GM18517 (cell line): ENCODE data around the gene FST.

Experiments
- ATAC-seq: cut with Tn5 transposase; IDR thresholded peaks from one replicate; pipeline ENCODE4 v1.9.1; 2021; ENCODE audit warnings: mild to moderate bottlenecking, moderate library complexity; ENCODE audit not compliant: unreplicated experiment

The FST gene

DNA sequence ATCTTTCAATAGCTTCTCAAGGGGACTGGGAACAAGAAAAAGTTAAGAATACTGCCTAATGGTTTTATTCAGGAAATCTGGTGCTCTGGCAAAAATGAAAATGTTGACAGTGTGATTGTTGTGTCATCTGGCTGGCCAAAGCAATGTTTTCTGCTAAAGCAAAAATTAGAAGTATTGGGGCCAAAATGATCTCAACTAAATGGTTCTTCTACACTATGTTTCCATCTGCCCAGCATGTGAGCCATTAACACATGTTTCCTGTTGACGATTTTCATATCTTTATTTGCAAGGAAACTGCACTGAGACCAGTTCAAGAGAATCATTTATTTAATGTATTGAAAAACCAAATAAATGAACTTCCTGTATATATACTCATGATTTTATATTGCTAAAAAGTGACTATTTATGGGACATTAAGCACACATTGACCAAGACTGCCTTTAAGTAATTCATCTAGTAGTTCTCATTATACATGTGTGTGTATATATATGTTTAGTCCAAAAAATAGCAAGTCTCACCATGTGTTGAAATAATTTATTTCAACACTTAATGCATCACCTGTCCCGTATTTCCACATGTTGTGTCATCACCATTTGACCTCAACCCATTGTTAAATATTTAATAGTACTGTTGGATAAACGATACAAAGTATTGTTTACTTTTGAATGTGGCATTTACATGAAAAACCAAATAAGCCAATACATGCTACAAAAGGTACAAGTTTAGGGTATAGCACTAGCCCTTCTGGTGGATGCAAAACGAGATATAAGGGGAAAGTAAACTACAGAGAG, 7.5 kb upstream of the FST start:
- no peak for ATAC-seq

DNA sequence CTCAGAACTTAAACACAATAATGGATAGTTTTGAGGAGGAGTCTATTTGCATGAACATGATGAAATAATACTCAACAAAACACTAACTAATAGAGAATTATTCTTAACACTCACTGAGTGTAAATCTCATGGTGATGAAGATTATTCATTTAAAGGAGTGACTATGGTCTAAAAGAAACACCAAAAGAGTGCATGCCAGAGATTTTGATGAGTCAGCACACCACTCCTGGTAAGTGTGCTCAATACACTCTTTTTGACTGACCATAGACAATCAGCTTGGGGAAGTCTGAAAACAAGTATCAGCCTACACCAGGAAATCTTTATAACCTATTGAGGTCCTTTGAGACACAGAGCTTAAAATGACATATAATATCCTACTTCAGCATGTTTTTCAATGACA, 6.8 kb upstream of the FST start:
- ATAC-seq, result no peak

DNA sequence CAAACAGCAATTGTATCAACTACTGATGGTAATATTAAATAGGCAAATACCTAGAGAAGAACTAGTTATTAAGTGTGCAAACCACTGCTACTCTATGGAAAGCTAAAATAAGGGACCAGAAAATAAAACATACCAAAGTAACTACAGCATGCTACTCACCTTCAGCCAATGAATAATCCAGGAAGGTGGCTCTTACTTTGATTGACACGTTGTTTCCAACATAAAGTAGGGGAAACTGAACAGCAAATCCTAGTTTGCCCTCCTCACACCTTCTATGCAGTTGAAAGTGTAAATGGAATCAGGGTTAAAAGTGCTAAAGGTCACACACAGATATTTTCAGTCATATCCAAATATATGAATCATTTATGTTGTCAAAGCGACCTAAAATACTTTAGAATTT, 5.1 kb upstream of the FST start:
- no peak for ATAC-seq

DNA sequence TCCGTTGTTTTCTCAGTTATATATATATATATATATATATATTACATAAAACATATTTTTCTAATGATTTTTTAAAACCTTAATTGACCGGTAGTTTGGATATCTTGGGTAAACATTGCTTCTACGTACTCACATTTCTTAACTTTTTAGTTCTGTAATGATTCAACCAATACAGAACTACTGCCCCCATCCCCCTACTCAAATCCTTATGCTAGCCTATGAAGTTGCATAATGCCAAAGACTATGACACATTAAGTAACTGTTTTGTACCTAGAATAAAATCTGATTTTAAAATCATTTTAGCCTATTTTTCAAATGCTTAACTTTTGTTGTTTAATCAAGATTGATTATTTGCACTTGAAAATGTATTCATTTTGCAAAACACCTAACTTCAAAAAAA, 4.4 kb upstream of the FST start:
- no peak for ATAC-seq

DNA sequence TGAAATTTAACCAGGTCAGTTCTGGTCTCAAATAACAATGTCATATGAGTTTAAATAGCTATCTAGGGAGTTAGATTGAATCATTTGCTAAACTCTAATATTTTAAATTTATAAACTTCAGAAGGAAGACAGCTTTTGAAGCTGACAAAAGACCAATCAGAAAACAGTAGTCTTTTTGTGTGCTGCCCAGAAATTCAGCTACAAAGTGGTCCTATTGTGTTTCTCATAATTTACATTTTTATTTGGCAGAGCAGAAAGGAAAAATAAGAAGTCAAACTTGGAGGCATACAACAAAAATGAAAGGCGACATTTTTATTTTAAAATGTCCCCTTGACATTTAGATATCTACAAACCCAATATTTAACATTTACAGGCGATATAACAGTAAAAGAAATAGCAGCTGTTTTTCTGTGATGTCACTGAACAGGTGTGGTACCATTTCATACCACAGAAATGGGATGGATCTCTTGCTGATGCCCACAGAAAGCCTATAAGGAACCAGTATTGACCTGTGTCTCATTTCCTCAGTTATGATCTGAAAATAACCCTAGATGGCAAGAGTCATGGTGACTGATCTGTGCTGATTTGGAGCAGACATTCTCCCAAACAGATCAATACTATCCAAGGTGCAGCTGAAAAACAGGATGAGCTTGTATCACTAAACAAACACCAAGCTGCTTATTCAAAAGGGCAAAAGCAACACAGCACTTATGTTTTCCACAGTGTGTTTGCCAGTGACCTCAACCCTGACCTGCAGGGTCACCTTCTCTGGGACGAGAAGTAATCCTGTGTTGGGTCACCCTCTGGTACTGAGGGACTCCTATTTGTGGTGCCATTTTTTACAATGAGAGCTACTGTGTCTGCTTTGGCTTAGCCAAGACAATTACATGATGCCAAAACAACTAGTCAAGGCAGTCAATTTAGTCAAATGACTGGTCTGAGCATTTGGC, 3.6 kb upstream of the FST start:
- no peak for ATAC-seq

GRCh38 chr5:53478411-53479044, 1.9 kb upstream of the FST start:
- ATAC-seq, result no peak

GRCh38 chr5:53479045-53479589, 1.3 kb upstream of the FST start:
- no peak for ATAC-seq

DNA sequence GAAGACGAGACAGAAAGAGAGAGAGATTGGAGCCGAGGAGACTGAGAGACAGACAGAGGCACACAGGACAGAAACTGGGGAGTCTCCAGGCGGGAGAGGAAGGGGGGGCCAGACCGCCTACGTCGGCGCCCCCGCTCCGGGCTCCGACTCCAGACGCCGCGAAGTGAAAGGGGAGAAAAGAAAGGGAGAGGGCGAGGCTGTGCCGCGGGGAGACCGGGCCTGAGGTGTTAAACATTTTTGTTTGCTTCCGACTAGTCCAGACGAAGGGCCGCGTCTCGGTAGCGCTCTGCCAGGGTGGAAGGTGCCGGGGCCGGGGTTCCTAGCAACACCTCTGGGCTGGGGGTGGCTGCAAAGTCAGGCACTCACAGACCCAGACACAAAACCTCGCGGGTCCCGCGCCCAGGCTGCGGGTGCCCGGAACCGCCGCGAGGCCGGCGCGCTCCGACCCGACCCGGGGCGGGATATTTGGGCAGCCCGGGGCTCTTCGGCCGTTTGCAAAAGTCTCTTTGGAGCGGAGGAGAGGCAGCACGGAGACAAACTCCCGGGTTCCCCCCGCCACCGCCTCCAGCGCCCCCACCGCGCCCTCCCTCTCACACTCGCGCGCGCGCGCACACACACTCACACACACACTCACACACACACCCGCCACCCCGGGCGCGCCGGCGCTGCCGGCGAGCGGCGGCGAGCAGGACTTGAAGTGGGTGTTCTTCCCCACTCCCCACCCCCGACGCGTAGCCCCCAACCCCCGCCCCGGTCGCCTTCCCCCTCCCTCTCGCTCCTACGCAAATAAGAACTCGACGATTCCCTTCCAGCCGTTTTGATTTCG, 626 bp upstream of the FST start:
- ATAC-seq, result no peak

GRCh38 chr5:53481159-53481886, 894 bp downstream of the FST start:
- no peak for ATAC-seq

DNA sequence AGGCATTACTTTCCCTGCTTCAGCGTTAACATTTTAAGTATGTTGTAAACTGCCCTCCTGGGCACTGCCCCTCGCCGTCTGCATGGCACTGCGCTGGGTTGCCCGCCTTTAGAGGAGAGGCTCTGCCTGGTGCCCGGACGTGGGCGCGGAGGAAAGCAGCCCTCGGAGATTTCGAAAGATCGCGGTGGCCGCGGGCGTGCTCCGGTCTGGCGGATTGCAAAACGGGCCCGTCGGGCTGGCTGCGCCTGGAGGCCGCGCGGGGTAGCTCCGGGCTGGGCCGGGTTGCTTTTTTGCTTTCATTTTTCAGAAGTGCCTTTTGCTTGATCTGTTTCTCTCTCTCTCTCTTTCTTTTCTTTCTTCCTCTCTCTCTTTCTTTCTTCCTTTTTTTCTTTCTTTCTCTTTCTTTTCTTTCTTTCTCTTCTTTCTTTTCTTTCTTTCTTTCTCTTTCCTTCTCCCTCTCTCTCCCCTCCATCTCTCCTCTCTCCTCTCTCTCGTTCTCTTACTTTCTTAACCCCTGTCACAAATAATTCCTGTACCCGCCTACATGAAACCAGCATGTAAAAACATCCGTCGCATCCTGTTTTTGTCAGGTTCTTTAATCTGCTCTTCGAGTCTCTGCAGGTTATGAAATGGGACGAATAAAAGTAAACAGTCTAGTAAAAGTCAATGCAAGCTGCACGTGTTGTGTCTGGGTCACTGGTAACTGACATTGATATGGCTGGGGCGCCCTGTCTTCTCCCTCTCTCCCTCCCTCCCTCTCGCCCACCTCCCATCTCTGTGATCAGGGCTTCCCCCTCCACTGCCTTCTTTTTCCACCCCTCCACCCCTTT, 1.7 kb downstream of the FST start:
- ATAC-seq, result peak; percentile 56

DNA sequence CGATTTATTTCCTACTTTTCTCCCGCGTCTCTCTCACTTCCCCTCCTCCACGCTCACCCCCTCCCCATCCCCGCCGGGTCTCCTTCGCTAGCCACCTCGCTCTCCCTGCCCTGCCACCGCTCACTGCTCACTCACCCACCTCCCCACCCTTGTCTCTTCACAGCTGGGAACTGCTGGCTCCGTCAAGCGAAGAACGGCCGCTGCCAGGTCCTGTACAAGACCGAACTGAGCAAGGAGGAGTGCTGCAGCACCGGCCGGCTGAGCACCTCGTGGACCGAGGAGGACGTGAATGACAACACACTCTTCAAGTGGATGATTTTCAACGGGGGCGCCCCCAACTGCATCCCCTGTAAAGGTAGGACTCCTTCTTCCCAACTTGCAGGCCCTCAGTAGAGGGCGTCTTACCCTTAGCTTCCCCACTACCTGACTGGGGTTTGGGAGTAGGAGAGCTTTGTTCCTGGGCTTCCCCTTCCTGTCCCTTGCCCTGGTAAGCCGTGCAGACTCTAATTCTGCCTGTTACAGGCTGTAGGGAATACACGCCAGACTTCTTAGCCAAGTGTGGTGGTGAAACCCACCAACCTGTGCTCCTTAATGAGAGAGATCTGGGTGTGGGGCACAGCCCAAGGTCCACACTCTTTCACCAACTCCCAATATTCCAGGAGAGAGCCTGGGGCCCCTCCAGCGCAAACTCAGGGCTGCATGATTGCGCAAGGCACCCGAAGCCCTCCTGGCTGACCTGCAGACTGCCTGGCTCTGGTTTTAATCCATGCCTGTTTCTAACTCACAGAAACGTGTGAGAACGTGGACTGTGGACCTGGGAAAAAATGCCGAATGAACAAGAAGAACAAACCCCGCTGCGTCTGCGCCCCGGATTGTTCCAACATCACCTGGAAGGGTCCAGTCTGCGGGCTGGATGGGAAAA, 2.5 kb downstream of the FST start:
- no peak for ATAC-seq

GRCh38 chr5:53487436-53487835, 7.0 kb downstream of the FST start:
- no peak for ATAC-seq

DNA sequence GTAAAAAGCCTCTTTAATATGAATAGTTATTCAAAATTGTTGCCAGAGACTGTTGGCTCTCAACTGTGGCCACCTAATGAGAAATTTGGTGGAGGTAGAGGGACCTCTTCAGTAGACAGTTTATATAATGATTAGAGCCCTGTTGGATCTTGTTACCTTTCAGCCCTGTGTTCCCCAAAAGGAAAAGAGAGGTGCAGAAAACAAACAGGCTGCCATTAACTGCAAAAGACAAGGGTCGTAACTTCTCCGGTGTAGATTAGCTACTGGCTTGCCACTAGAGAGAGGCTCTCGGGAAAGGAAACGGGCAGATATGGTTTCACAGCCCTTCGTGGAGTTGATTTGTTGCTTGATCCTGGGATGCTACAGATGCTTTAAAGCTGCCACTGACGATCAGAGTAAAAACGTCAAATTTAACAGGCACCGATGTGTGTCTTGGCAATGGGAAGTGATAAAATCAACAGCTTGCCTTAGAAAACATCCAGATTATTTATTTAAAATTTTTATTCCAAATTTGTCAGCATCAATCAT, 7.8 kb downstream of the FST start:
- ATAC-seq, result no peak

- ATAC-seq, result no peak
These were observed 10.3 kb downstream of the FST start for GRCh38 chr5:53490747-53491146.

DNA sequence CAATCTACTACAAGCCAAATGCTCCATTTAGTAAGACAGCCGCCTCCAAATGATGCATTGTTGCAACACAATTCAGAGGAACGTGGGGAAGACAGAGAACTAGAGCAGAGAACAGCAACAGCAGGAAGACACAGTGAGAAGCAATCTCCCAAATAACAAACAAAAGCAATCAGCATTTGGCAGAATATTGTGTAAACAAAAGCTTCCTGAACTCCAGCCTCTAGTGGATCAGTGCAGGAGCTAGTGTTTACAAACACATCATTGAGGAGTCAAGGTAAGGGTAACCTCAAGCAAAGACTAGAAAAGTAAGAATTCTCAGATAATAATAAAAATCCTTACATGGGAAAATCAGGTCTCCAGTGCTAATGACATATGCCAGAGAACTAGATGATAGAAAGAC, 20.6 kb downstream of the FST start:
- no peak for ATAC-seq

GRCh38 chr5:53503562-53504218, 23.3 kb downstream of the FST start:
- no peak for ATAC-seq

DNA sequence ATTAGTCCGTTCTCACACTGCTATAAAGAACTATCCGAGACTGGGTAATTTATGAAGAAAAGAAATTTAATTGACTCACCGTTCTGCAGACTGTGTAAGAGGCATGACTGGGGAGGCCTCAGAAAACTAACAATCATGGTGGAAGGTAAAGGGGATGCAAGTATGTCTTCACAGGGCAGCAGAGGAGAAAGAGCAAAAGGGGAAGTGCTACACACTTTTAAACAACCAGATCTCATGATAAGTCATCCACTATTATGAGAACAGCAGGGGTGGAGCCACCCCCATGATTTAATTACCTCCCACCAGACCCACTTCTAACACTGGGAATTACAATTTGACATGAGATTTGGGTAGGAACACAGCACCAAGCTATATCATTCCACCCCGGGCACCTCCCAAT, 26.6 kb downstream of the FST start:
- no peak for ATAC-seq
